Fibroblast of lung (primary cell): ENCODE data around the gene CPTP. TPM values are rescaled to one million over a fixed set of nuclear protein-coding genes. Genes with fewer than 3 reads are reported as not detected.

Source experiments
- DNase-seq, 2 donors: peaks; one replicate each; pipeline versions ENCODE4 v3.0.0 to v3.0.0-alpha.2; 2010; ENCODE audit warnings: low read depth in 2 of 2
- H2AFZ ChIP-seq: 2 replicates; pipeline ENCODE4 v1.5.1; 2012; ENCODE audit warnings: low read length, control low read depth, inconsistent platforms
- H3K27ac ChIP-seq: 2 replicates; pipeline ENCODE4 v1.5.1; 2011; ENCODE audit warnings: low read length, control low read depth; ENCODE audit not compliant: insufficient read depth
- H3K27me3 ChIP-seq: 2 replicates; pipeline ENCODE4 v1.5.1; 2011; ENCODE audit warnings: mild to moderate bottlenecking, low read length; ENCODE audit not compliant: control insufficient read depth, insufficient read depth
- H3K36me3 ChIP-seq: 2 replicates; pipeline ENCODE4 v1.5.1; 2011; ENCODE audit warnings: low read length; ENCODE audit not compliant: control insufficient read depth, insufficient read depth
- H3K4me1 ChIP-seq: 2 replicates; pipeline ENCODE4 v1.5.1; 2011; ENCODE audit warnings: low read length; ENCODE audit not compliant: control insufficient read depth, insufficient read depth; ENCODE audit errors: extremely low read depth
- H3K4me2 ChIP-seq: 2 replicates; pipeline ENCODE4 v1.5.1; 2011; ENCODE audit warnings: low read length, control low read depth; ENCODE audit not compliant: insufficient read depth; ENCODE audit errors: extremely low read depth
- H3K4me3 ChIP-seq, 4 experiments: fragments of 200-600 bp in 1 of 4; sonication (generic) in 1 of 4; replicated peaks in 1 of 4; 2 replicates each; pipeline ENCODE4 v1.5.1; 2011 to 2016; ENCODE audit warnings: low read length in 4 of 4, low read depth in 3 of 4, mild to moderate bottlenecking in 3 of 4, control low read depth in 2 of 4, inconsistent platforms in 1 of 4, mixed read lengths in 1 of 4; ENCODE audit not compliant: insufficient read depth in 1 of 4; ENCODE audit errors: control extremely low read depth in 1 of 4
- H3K79me2 ChIP-seq: 2 replicates; pipeline ENCODE4 v1.5.1; 2012; ENCODE audit warnings: mild to moderate bottlenecking, low read length, inconsistent platforms; ENCODE audit not compliant: control insufficient read depth, insufficient read depth
- H3K9ac ChIP-seq: 2 replicates; pipeline ENCODE4 v1.5.1; 2011; ENCODE audit warnings: mild to moderate bottlenecking, low read length, control low read depth; ENCODE audit not compliant: insufficient read depth
- H3K9me3 ChIP-seq: 2 replicates; pipeline ENCODE4 v1.5.1; 2012; ENCODE audit warnings: low read depth, low read length; ENCODE audit not compliant: control insufficient read depth, insufficient read depth
- H4K20me1 ChIP-seq: 2 replicates; pipeline ENCODE4 v1.5.1; 2011; ENCODE audit warnings: low read length; ENCODE audit not compliant: control insufficient read depth, insufficient read depth; ENCODE audit errors: extremely low read depth
- CTCF ChIP-seq, 2 donors: IDR thresholded peaks in 1 of 2; conservative IDR thresholded peaks in 1 of 2; 1 replicate in 1 of 2; 2 replicates in 1 of 2; pipeline ENCODE4 v1.5.1; 2011 to 2012; ENCODE audit warnings: low read length in 2 of 2, control low read depth in 1 of 2, inconsistent platforms in 1 of 2, low read depth in 1 of 2, mild to moderate bottlenecking in 1 of 2
- EZH2 ChIP-seq: IDR thresholded peaks from 2 replicates; pipeline ENCODE4 v1.5.1; 2012; ENCODE audit warnings: low read length, control low read depth, mild to moderate bottlenecking; ENCODE audit errors: missing control alignments
- polyA plus RNA-seq, 2 donors: library from polyadenylated mRNA; depleted of rRNA in 1 of 2; stranded (reverse) in 1 of 2; unstranded in 1 of 2; fragments of >200 nt; gene quantifications; 2 replicates each; pipeline ENCODE4 v1.2.1, GENCODE V29; 2011 to 2012; ENCODE audit warnings: missing spikeins in 1 of 2
- total RNA-seq: library from RNA; depleted of rRNA; stranded (reverse); fragments of >200 nt; gene quantifications from 2 replicates; pipeline ENCODE4 v1.2.1, GENCODE V29; 2014

Gene CPTP
- total and polyA plus RNA-seq, 2 donors (not counting 1 experiment from before 2014, with no cell fraction given) = 6.0 to 10.1 TPM

DNA sequence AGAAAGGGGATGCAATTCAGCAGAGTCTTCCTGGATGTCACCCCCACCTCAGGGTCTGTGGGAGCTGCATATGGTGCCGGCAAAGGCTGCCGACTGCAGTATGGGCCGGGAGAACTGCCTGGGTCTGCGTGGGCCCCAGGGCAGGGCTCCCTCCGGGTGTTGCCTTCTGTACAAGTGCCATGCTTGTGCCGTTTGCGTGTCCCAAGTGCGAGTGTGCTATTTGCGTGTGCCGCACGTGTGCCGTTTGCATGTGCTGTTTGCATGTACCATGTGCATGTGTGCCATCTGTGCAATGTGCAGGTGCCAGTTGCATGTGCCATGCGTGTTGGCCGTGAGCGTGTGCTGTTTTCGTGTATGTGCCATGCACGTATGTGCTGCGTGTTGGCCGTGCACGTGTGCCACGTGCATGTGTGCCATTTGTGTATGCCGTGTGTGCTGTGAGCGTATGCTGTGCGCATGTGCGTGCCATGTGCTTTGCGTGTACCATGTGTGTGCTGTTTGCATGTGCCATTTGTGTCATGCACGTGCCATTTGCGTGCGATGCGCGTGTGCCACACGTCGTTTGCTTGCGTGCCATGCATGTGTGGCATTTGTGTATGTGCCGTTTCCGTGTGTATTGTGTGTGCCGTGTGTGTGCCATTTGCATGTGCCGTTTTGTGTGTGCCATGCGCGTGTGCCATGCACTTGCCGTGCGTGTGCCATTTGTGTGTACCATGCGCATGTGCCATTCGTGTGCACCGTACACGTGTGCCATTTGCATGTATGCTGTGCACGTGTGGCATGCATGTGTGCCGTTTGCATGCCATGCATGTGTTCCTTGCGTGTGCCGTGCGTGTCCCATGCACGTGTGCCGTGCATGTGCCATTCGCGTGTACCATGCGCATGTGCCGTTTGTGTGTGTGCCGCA, 5.0 kb downstream of the CPTP start:
- Histone ChIP-seq H4K20me1 (no peaks in the 10 kb centered on the region), H3K9me3 (no peaks in the 10 kb centered on the region), H2AFZ (no peak overlapping the region), H3K4me2 (no peak overlapping the region), H3K27me3 (no peaks in the 10 kb centered on the region), H3K9ac (no peak overlapping the region), H3K79me2 (peaks cover 14% of the 10 kb centered on the region), H3K4me3 (no peak overlapping the region), H3K36me3 (peaks cover 13% of the 10 kb centered on the region), H3K4me1 (peaks cover 5% of the 10 kb centered on the region), H3K27ac (no peak overlapping the region)
- TF ChIP-seq EZH2 = no peak
- no peak for DNase-seq

DNA sequence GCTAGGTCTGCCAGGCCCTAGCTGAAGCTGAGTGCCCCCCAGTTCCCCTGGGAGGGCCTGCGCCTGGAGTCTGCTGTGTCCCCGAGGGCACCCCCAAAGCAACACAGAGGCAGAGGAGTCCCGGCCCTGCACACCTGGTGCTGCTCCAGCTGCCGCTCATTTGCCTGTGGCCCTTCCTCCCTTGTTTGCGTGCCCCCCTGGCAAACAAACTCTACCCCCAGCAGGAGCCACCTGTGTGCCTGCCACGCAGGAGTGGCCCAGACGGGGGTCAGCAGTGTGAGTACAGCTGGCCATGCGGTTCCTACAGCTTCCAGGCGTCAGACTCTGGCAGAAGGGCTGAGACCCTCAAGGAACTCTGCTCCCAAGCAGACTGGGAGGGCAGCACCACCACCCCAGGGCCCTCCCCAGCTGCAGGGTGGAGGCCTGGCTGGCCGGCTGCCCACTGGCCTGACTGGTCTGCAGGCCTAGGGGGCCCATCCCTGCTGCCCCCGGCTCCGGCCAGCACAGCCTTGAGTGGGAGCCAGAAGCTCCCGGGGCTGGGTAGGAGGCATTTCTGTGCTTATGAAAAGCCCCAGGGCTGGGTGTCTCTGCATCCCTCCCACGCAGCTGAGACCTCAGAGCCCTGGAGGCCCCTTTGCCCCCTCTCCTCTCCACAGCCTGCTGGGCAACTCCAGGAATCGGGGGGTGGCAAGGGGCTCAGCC, 5.9 kb downstream of the CPTP start:
- TF ChIP-seq EZH2 = no peak
- TF ChIP-seq CTCF (conservative IDR thresholded peaks at IDR 0.05 in 1 of 2, IDR thresholded peaks at IDR 0.05 in 1 of 2; ENCODE audit: low read depth in 1 of 2, low read length in 2 of 2) = no peak
- H3K79me2 ChIP-seq = peaks cover 6% of the 10 kb centered on the region
- H3K4me3 ChIP-seq = no peak overlapping the region
- H3K4me1 ChIP-seq = peaks cover 3% of the 10 kb centered on the region
- H3K9me3 ChIP-seq = no peaks in the 10 kb centered on the region
- no peak overlapping the region for H3K27ac ChIP-seq
- H3K36me3 ChIP-seq = peaks cover 11% of the 10 kb centered on the region
- no peaks in the 10 kb centered on the region for H4K20me1 ChIP-seq
- no peak overlapping the region for H3K9ac ChIP-seq
- H3K27me3 ChIP-seq = no peaks in the 10 kb centered on the region
- no peak overlapping the region for H3K4me2 ChIP-seq
- no peak for DNase-seq
- H2AFZ ChIP-seq = no peak overlapping the region

- no peak for DNase-seq
- H3K9me3 ChIP-seq = no peaks in the 10 kb centered on the region
- H3K4me1 ChIP-seq = no peaks in the 10 kb centered on the region
- no peak within 1 kb of the TSS for H3K4me2 ChIP-seq
- TF ChIP-seq EZH2 = no peak
- no peak for TF ChIP-seq CTCF (conservative IDR thresholded peaks at IDR 0.05 in 1 of 2, IDR thresholded peaks at IDR 0.05 in 1 of 2; ENCODE audit: low read depth in 1 of 2, low read length in 2 of 2)
- H2AFZ ChIP-seq = no peak within 1 kb of the TSS
- H3K9ac ChIP-seq = no peak within 1 kb of the TSS
- H3K36me3 ChIP-seq = peaks cover 11% of the 10 kb centered on the region
- no peak within 1 kb of the TSS for H3K4me3 ChIP-seq
- no peak within 1 kb of the TSS for H3K27ac ChIP-seq
- H3K27me3 ChIP-seq = no peaks in the 10 kb centered on the region
- H4K20me1 ChIP-seq = no peaks in the 10 kb centered on the region
- no peaks in the 10 kb centered on the region for H3K79me2 ChIP-seq
Observed at GRCh38 chr1:1331068-1331965, 6.7 kb downstream of the CPTP start, which contains the start of gene TAS1R3. Gene TAS1R3, plus strand, starts transcription at chr1:1331280. Its CDS starts 66 bp downstream, at chr1:1331346.
